ENCODE measurements around the gene KRTAP9-7. TPM values are rescaled to one million over a fixed set of nuclear protein-coding genes. Genes with fewer than 3 reads are reported as not detected.

KRTAP9-7 gene
- total RNA-seq, 1 donor from 2014 or later: not detected

- no peak for DNase-seq (ENCODE audit: low read depth, low spot score)
Observed at GRCh38 chr17:41318231-41318630, 42.7 kb downstream of the KRTAP9-7 start.

GRCh38 chr17:41322094-41322902 lies 46.8 kb downstream of the KRTAP9-7 start:
- DNase-seq (ENCODE audit: low read depth, low spot score): no peak

- no peak for DNase-seq (ENCODE audit: low read depth, low spot score)
Observed at GRCh38 chr17:41322903-41323895, 47.7 kb downstream of the KRTAP9-7 start.

- no peak for DNase-seq (ENCODE audit: low read depth, low spot score)
Observed at GRCh38 chr17:41324180-41325075, 48.9 kb downstream of the KRTAP9-7 start.

GRCh38 chr17:41325126-41325525 lies 49.6 kb downstream of the KRTAP9-7 start:
- DNase-seq (ENCODE audit: low read depth, low spot score): no peak

- no peak for DNase-seq (ENCODE audit: low read depth, low spot score)
Observed at GRCh38 chr17:41325611-41326010, 50.1 kb downstream of the KRTAP9-7 start.

Other genes starting within 250 kb of the KRTAP9-7 start
- not detected in 2 replicates for gene KRTAP1-5, start 248.5 kb upstream of the KRTAP9-7 start, total RNA-seq
- not detected in 2 replicates for gene KRTAP1-4, start 245.5 kb upstream of the KRTAP9-7 start, total RNA-seq
- not detected in 2 replicates for gene KRTAP1-3, start 240.8 kb upstream of the KRTAP9-7 start, total RNA-seq
- not detected in 2 replicates for gene KRTAP1-1, start 234.2 kb upstream of the KRTAP9-7 start, total RNA-seq
- not detected in 2 replicates for gene KRTAP2-1, start 228.4 kb upstream of the KRTAP9-7 start, total RNA-seq
- not detected in 2 replicates for gene KRTAP2-2, start 220.5 kb upstream of the KRTAP9-7 start, total RNA-seq
- gene KRTAP2-3, start 215.6 kb upstream of the KRTAP9-7 start, total RNA-seq: not detected in 2 replicates
- not detected in 2 replicates for gene KRTAP2-4, start 209.8 kb upstream of the KRTAP9-7 start, total RNA-seq
- gene KRTAP4-7, start 191.5 kb upstream of the KRTAP9-7 start, total RNA-seq: not detected in 2 replicates
- not detected in 2 replicates for gene KRTAP4-8, start 177.6 kb upstream of the KRTAP9-7 start, total RNA-seq
- not detected in 2 replicates for gene KRTAP4-16, start 173.5 kb upstream of the KRTAP9-7 start, total RNA-seq
- gene KRTAP4-9, start 170.3 kb upstream of the KRTAP9-7 start, total RNA-seq: not detected in 2 replicates
- not detected in 2 replicates for gene KRTAP4-11, start 157.3 kb upstream of the KRTAP9-7 start, total RNA-seq
- not detected in 2 replicates for gene KRTAP4-12, start 151.5 kb upstream of the KRTAP9-7 start, total RNA-seq
- gene KRTAP4-6, start 135.2 kb upstream of the KRTAP9-7 start, total RNA-seq: not detected in 2 replicates
- gene KRTAP4-5, start 125.9 kb upstream of the KRTAP9-7 start, total RNA-seq: not detected in 2 replicates
- not detected in 2 replicates for gene KRTAP4-4, start 115.0 kb upstream of the KRTAP9-7 start, total RNA-seq
- gene KRTAP4-3, start 107.5 kb upstream of the KRTAP9-7 start, total RNA-seq: not detected in 2 replicates
- not detected in 2 replicates for gene KRTAP4-2, start 97.5 kb upstream of the KRTAP9-7 start, total RNA-seq
- not detected in 2 replicates for gene KRTAP4-1, start 90.8 kb upstream of the KRTAP9-7 start, total RNA-seq
- gene KRTAP9-1, start 85.8 kb upstream of the KRTAP9-7 start, total RNA-seq: not detected in 2 replicates
- not detected in 2 replicates for gene KRTAP9-2, start 49.0 kb upstream of the KRTAP9-7 start, total RNA-seq
- not detected in 2 replicates for gene KRTAP9-3, start 43.2 kb upstream of the KRTAP9-7 start, total RNA-seq
- gene KRTAP9-8, start 37.7 kb upstream of the KRTAP9-7 start, total RNA-seq: not detected in 2 replicates
- gene KRTAP9-4, start 26.0 kb upstream of the KRTAP9-7 start, total RNA-seq: not detected in 2 replicates
- gene KRTAP9-9, start 20.3 kb upstream of the KRTAP9-7 start, total RNA-seq: not detected in 2 replicates
- gene KRTAP9-6, start 10.3 kb upstream of the KRTAP9-7 start, total RNA-seq: not detected in 2 replicates
- gene KRTAP29-1, start 27.2 kb downstream of the KRTAP9-7 start, total RNA-seq: not detected in 2 replicates
- gene KRTAP16-1, start 33.6 kb downstream of the KRTAP9-7 start, total RNA-seq: not detected in 2 replicates
- gene KRTAP17-1, start 40.0 kb downstream of the KRTAP9-7 start, total RNA-seq: not detected in 2 replicates
- not detected in 2 replicates for gene KRT33A, start 75.1 kb downstream of the KRTAP9-7 start, total RNA-seq
- not detected in 2 replicates for gene KRT33B, start 94.1 kb downstream of the KRTAP9-7 start, total RNA-seq
- not detected in 2 replicates for gene KRT34, start 106.6 kb downstream of the KRTAP9-7 start, total RNA-seq
- gene KRT31, start 121.9 kb downstream of the KRTAP9-7 start, total RNA-seq: not detected in 2 replicates
- gene KRT37, start 148.9 kb downstream of the KRTAP9-7 start, total RNA-seq: not detected in 2 replicates
- gene KRT38, start 165.3 kb downstream of the KRTAP9-7 start, total RNA-seq: not detected in 2 replicates
- not detected in 2 replicates for gene KRT32, start 191.7 kb downstream of the KRTAP9-7 start, total RNA-seq
- gene KRT35, start 205.5 kb downstream of the KRTAP9-7 start, total RNA-seq: not detected in 2 replicates
- gene KRT36, start 214.2 kb downstream of the KRTAP9-7 start, total RNA-seq: not detected in 2 replicates
- not detected in 2 replicates for gene KRT13, start 229.9 kb downstream of the KRTAP9-7 start, total RNA-seq
- 1.6 and 3.4 TPM in 2 replicates for gene KRT15, start 243.2 kb downstream of the KRTAP9-7 start, total RNA-seq